ENCODE measurements around the gene KDM5B.
"Not testable (repeated sequence)": the region's sequence is repeated elsewhere in the genome, so short reads cannot be mapped to it uniquely, and the experiment has no call there.

Gene KDM5B

DNA sequence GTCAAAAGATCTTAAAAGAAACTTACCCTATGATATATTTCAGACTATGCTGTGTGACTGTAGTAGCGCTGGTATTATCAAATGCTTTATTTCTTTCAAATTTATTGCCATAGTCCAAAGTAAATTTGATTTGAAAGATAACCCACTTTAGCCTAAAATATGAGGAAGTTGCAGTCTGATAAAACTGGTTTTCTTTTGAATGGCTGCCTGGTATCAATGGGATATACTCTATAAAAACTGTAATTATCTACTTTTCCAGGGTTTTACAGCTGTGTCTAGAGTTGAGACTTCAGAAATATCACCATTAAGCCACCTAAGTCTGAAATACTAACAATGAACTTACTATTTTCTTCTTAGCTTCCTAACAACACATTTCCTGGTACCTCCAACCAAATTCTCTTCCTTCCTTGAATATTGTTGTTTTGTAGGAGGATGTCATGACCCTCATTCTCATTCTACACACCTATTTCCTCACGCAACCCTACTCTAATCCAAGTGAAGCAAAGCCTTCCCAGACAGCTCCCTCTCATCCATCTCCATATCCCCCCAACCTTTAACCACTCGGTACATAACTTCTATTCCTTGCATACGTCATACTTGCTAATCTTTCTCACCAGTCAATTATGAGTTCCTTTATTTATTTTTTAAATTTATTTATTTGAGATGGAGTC, 17.0 kb downstream of the KDM5B start:
- no peak for DNase-seq

DNA sequence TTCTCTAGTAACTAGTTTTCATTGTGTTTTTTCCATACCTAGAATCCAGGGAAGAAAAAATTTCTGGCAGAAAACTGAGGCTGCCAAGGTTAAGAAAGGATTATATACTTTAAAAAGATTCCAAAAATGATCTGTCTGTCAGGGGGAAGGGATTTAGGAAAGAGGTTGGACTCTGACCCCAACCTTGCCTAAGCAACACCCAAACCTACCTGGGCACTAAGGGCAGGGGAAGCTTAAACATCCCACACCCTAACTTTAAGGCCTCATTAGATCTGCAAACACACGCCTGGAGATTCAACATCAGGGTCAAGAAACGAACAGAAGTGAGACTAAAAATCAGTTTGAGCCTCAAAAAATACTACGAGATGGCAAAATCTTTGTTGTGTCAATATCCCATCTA, 19.4 kb downstream of the KDM5B start:
- no peak for DNase-seq

DNA sequence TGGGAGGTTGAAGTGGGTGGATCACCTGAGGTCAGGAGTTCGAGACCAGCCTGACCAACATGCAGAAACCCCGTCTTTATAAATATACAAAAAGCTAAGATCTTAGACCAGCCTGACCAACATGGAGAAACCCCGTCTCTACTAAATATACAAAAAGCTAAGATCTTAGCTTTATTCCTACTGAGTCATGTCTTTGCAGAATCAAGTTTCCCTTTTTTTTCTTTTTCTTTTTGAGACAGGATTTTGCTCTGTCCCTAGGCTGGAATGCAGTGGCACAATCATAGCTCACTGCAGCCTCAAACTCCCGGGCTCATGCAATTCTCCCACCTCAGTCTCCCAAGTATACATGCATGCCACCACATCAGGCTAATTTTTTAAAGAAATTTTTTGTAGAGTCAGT, 21.4 kb downstream of the KDM5B start:
- DNase-seq = no peak

DNA sequence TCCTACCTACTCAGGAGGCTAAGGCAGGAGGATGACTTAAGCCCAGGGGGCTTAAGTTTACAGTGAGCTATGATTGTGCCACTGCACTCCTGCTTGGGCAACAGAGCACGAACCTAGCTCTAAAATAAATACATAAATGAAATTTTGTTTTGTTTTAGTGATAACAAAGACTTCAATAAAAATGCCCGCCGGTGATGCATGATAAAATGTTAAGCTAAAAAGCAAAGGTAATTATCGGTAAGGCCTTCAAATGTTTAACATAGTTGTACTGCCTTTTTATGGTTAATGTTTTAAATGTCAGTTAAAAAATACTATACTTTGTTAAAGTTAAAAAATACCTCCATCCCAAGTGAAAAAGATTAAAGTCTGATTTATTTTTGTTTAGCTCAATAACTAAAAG, 27.0 kb downstream of the KDM5B start:
- DNase-seq = no peak

DNA sequence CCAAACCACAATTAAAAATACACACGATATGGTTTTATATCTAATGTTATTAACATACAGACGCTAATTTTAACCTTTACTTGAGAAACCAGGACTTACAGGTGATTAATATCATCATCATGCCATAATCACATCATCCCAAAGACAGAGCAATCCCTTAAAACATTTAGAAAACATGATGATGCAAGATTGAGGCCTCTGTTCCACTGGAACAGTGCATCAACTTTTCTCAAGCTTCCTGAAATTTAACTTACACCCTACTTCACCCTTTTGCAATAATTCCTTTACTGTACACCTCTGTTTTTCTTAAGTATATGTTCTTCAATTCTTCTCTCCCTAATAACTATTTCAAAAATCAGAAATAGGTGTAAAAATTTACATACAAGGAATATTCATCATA, 38.1 kb downstream of the KDM5B start:
- DNase-seq = no peak

DNA sequence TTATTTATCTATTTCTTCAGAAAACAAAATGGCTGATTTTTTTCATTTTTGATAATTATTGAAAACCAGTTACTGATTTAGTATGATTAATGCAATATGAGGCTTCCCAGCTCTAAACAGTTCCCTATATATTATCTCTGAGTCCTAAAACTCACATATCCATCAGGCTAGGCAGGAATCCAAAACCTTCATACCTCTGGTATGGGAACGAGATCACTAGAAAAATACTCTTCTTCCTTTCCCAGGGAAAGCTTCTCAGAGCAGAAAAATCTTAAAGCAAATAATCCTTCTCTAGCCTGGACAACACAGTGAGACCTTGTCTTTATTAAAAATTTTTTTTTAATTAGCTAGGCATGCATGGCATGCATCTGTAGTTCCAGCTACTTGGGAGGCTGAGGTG, 42.5 kb downstream of the KDM5B start:
- DNase-seq = no peak

DNA sequence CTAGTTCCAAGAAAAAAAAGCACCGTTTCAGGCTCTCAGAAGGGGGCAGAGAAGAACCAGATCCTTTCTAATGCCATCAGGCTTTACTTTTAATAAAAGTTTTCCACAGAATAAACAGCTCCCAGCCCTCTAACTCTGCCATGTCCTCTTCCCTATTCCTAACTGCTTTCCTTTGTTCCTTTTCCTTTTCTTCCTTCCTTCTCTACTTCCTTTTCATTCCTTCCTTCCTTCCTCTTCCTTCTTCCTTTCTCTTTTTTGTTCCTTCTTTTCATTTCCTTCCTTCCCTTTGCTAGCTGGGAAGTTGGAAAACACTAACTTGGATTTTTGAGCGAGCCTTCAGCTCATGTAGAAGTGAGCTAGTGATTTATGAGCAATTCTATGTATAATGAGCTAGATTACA, 46.2 kb downstream of the KDM5B start:
- no peak for DNase-seq

DNA sequence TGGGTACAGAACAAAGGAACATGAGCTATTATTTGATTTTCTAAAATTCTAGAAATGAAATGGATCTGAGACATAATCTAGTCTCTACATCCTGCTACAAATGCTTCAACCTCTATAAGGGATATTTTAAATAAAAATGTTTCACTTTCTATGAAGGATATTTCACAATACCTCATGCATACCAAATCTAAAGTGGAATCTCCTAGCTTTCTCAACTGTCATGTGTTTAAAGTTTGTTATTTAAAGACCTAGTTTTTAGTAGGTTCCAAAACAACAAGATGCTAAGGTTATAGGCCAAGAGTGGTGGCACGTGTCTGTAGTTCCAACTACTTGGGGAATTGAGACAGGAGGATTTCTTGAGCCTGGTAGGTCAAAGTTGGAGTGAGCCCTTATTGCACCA, 47.6 kb downstream of the KDM5B start:
- DNase-seq = no peak

DNA sequence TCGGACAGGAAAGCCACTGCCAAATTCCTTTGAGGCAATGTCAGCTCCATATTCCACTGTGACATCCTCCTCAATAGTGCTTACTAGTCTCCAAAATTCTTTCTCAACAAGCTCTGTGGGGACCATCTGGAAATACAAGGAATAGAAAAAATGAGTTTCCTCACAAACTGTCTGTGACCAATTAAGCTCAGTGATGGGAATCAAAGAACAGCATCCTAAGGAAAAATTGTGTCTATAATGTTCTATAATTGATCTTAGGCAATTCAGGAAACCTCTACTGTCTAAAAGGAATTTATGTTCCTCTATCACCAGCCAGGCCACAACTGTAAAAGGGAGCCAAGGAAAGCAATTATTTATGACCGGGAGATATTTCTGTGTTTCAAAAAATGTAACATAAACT, 51.8 kb downstream of the KDM5B start:
- DNase-seq = no peak

DNA sequence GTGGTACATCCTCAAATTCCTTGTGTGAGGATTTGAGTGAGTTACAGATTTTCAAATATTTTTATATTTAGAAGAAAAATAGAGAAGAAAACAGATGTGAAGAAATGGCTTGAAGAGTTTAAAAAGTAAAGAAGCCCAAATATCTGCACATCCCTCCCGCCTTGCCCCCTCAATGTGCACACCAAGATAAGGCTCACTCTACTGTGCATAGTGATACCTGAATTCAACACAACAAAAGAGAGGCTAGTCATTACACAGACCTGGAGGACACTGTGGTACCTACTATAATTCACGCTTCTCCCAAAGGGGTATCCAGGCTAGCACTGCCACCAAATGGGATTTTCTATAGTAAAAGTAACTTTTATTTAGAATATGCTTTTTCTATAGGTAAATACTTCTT, 53.9 kb downstream of the KDM5B start:
- no peak for DNase-seq

DNA sequence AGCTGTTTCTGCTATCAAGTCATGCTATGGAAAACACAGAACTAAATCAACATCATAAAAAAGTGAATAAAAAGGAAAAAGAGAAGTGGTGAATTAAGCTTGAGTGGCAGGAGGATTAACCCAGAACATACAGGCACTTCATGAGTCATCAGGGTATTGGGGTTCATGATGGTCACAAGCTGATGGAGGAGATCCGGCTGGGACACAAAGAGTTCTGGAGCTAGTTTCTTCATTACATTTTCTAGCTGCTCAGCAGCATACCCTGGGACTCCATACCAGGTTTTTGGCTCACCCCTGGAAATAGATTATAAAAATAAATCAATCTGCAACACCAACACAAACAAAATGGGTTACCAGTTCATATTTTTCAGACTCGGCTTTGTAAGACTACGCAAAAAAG, 55.4 kb downstream of the KDM5B start:
- peak; percentile 80 for DNase-seq

DNA sequence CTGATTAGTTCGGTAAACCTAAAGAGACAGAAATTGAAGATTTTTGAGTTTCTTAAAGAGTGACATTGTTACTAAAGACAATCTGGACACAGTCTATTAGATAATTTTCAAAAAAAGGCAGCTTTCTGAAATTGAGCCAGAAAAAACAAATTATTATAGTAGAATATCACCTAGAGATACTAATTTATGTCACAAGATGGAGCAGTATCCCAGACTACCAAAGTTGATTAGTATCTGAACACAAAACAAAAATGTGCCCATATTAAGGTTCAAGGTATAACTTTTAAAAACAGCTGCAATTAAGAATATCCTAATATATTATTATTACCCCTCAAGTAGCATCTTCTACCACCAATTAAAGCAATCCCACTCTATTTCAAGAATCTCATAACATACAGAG, 57.5 kb downstream of the KDM5B start:
- no peak for DNase-seq

DNA sequence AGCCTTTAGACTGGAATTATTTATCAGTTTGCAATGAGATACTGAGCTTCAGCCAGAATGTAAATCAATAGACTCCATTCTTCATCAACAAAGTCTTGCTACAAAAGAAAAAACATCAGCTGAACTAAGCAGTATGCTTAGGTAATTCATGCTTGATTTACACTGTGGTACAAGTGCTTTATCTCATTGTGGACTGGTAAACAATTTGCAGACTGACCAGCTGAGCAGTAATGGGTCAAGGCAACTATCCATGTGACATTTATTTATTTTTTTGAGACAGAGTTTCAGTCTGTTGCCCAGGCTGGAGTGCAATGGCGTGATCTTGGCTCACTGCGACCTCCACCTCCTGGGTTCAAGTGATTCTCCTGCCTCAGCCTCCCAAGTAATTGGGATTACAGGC, 58.2 kb downstream of the KDM5B start:
- no peak for DNase-seq

DNA sequence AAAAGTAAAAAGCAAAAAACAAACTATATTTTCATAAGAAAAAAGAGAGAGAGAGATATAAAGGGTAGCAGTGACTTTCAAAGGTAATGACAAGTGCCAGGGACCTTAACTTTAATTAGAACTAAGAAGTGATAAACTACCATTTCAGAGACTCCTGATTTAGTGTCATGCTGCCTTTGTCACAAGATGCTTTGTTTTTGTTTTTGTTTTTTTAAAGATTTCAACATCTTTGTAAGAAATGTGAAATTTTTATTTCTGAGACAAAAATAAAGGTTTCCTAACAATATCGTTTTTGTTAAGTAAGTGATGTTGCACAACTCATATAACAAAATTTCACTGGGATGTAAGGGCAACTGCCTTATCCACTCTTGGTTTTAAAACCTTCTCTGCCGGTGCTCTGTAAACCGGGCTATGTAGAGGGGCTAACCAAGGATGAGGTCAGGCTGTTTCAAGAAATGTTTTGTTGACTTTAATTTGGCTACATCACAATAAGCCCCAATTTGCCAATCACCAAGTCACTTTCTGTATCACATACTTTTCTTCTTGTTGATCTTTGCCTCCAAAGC, 62.8 kb downstream of the KDM5B start:
- DNase-seq = no peak

DNA sequence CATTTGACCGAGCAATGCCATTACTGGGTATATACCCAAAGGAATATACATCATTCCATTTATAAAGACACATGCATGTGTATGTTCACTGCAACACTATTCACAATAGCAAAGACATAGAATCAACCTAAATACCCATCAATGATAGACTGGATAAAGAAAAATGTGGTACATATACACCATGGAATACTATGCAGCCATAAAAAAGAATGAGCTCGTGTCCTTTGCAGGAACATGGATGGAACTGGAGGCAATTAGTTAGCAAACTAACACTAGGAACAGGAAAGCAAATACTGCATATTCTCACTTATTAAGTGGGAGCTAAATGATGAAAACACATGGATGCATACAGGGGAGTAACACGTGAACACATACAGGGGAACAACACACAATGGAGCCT, 63.5 kb downstream of the KDM5B start:
- not testable (repeated sequence) for DNase-seq

DNA sequence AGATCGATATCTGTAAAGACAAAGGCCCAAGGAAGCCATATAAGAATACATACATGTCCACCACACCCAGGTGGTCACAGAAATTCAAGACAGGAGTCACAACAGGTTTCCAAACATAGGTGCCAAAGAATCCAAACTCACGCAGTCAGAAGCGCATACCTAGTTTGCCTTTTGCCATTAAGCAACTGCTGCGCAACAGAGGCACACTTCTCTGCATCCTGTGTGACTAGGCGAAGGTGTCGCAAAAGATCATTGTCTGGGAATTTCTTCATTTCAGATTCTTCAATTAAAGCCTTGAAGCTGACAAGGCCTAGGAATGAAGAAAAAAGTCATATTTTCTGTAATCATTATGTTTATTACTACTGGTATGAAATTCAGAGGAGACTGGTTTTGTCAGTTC, 65.7 kb downstream of the KDM5B start:
- DNase-seq = no peak

DNA sequence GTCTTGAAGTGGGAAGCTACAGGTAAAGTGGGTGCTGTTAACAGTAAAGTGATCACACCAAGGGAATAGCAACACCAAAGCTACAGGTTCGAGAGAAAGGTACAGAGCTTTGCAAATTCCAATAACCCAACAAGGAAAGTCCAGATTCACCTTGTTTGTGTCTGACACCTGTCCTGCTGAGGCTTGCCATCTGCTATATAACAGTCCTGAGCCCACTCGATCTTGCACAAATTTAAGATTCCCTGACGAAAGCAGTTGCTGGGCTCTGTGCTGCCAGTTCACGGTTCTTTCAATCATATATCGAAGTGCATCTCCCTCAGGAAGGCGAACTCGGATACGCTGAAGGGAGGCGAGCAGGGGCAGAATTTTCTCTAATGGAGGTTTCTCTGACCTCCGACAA, 75.0 kb downstream of the KDM5B start:
- DNase-seq = no peak

DNA sequence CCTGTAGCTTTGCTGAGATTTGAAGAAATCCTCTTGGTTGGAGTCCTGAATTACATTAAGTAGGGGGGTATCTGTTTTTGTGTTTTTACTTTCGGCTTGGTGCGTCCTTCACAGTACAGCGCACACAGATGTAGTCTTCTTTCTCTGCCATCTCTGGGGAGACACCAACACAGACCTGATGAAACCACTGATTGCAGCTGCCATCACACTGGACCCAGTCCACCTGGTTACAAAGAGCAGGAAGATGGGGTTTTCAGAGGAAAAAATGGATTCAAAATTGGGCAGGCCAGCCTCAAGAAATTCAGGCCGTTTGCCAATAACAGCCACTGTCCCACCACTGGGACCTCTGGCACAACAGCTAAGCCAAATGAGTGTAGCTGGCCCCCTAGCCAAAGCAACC, 79.3 kb downstream of the KDM5B start:
- DNase-seq = no peak

DNA sequence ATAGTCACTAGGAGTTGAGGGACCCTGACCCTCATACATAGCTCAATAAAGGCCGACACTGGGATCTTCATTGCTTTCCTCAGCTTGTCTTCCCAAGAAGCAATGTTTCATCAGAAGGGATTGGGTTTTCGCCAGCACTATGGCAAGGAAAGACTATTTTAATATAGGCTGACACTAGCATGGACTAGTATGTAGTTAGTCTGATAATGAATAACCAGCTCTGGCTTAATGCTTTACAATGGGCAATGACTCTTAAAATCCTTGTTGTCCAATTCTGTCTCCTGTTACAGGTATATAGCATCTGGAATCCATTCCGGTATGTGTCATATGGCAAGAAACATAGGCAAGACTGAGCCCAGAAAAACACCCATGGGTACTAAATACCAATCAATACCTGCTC, 82.7 kb downstream of the KDM5B start:
- no peak for DNase-seq

DNA sequence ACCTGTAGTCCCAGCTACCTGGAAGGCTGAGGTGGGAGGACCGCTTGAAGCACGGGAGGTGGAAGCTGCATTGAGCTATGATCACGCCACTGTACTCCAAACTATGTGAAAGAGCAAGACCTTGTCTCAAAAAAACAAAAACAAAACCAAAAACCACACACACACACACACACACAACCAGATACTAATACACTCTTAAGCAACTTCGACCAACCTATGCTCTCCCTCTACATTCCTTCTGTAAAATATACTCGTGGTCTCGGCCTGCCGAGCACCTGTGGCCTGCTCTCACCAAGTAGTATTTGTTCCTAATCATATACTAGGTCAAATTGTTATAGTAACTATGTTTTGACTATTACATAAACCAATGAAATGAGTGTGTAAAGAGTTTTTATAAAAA, 84.5 kb downstream of the KDM5B start:
- no peak for DNase-seq

DNA sequence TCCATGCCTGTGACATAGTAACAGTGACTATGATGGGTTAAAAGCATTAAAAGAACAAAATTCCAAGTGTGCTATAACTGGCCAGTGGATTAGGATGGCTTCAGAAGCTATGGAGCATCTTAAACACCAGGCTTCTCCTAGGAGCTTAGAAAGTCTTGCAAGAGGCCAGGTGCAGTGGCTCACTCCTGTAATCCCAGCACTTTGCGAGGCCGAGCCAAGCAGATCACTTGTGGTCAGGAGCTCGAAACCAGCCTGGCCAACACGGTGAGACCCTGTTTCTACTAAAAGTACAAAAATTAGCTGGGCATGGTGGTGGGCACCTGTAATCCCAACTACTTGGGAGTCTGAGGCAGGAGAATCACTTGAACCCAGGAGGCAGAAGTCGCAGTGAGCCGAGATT, 85.2 kb downstream of the KDM5B start:
- not testable (repeated sequence) for DNase-seq

DNA sequence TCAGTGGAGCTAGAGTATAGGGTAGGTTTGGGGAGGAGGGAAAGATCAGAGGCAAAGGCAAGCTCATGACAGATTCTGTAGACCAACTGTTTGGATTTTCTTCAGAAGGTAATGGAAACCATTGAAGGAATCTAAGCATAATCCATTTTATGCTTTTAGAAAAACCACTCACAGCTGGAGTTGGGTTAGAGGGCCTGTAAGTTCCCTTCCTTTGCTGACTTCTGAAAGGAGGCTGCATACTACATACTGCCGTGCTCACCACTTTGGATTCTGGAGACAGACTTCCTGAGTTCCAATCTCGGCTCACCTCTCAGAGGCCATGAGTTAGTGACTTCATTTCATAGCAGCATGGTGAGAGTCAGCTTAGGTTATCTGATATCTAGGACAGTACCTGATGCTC, 91.6 kb downstream of the KDM5B start:
- no peak for DNase-seq

DNA sequence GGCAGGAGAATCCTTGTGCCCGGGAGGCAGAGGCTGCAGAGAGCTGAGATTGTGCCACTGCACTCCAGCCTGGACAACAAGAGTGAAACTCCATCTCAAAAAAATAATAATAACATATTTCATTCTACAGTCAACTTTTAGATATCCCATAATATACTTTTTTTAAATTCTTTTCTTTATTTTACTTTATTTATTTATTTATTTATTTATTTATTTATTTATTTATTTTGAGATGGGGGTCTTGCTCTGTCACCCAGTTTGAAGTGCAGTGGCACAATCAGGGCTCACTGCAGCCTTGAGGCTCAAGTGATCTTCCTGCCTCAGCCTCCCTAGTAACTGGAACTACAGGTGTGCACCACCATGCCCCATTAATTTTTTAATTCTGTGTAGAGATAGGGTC, 94.0 kb downstream of the KDM5B start:
- not testable (repeated sequence) for DNase-seq

DNA sequence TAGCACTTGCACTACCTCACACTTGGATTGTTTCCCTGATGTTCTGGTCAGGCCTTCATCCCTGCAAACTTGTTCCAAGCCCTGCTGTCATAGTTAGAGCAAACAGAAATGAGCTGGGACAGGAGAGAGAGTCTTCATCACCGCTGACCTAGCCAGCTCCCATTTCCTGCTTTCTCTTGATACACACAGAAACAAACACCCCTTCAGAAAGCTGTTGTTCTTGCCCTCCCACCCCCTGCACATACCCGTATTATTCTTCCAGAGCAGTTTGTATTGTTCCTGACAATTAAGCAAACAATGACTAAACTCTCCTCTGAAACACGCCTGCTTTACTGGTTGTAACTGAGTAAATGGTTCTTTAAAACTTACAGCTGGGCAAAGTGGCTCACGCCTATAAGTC, 95.1 kb downstream of the KDM5B start:
- no peak for DNase-seq

DNA sequence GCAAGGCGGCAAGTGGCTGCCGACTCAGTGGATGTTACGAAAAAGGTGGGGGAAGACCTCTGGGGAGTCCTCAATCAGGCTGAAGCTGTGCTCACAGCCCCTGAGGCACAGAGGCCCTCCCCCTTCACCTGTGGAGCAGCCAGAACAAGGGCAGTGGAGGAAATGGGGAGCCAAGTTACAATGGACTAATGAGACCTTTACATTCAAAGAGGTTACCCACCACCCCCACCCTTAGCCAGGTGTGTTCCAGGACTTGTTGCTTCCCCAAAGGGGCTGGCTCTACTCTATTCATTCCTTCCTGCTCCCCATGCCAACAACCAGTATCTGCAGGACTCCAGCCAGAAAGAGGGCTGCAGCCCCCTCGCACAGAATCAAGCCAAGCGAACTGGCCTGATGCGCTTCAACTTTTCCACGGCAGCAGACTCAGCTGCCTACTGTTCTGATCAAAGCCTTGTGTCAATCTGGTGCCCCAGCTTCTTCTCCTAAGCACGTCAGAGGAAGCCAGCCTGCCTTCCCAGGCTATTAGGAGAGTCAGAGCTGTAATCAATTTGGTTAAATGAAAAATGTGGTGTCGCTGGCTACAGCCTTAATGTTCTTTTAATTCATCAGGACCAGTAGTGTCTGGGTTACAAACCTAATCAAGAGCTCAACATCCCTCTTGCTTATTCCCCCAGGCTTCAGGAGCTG, 96.1 kb downstream of the KDM5B start:
- DNase-seq = no peak

Data from HCEC 1CT (cell line).